ENCODE measurements around the gene TBC1D5.

Gene TBC1D5

GRCh38 chr3:17349093-17349492 is 393.3 kb downstream of the TBC1D5 start:
- no peak for DNase-seq (ENCODE audit: low read depth)

- DNase-seq (ENCODE audit: low read depth) = peak; percentile 12
Measured at GRCh38 chr3:17342119-17342518, 400.3 kb downstream of the TBC1D5 start.

GRCh38 chr3:17340693-17341092 is 401.7 kb downstream of the TBC1D5 start:
- DNase-seq (ENCODE audit: low read depth) = no peak

DNA sequence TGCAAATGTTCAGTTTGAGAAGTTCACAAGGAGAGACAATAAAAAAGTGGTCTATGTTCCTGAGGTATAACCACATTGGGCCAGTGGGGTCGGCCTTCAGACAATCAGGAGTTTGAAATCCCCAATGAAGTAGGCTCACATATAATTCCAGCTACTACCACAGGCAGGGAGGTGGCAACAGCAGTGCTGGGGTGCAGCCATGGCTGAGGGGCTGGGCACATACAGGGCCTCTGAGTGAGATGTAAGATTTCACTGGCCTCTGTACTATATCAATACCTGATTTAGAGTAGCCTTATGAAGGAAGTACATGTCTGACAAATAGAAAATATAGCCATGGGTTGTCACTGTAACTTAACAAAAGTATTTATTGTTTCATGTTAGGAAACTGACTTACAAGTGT is 402.2 kb downstream of the TBC1D5 start:
- no peak for DNase-seq (ENCODE audit: low read depth)

GRCh38 chr3:17339132-17339575 is 403.3 kb downstream of the TBC1D5 start:
- DNase-seq (ENCODE audit: low read depth) = no peak

DNA sequence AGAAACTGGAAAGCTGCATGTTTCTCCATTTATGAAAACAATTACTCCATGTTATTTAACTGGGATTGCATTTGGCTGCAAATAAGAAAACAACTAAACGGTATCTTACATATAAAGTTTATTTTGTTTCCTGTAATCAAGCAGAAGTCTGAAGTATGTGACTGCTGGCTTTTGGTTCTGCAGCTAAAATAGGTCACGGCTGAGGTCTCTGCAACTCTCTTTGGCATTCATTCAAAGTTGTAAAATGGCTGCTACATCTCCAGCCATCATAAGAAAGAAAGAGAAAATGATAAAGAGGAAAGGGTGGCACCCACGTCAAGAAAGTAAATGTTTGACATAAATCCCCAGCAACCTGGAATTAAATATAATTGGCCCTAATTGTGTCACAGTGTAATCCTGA is 406.1 kb downstream of the TBC1D5 start:
- peak; percentile 28 for DNase-seq (ENCODE audit: low read depth)

- no peak for DNase-seq (ENCODE audit: low read depth)
Measured at GRCh38 chr3:17333893-17334292, 408.5 kb downstream of the TBC1D5 start.

GRCh38 chr3:17333446-17333845 is 409.0 kb downstream of the TBC1D5 start:
- no peak for DNase-seq (ENCODE audit: low read depth)

- no peak for DNase-seq (ENCODE audit: low read depth)
Measured at GRCh38 chr3:17330660-17331059, 411.8 kb downstream of the TBC1D5 start.

DNA sequence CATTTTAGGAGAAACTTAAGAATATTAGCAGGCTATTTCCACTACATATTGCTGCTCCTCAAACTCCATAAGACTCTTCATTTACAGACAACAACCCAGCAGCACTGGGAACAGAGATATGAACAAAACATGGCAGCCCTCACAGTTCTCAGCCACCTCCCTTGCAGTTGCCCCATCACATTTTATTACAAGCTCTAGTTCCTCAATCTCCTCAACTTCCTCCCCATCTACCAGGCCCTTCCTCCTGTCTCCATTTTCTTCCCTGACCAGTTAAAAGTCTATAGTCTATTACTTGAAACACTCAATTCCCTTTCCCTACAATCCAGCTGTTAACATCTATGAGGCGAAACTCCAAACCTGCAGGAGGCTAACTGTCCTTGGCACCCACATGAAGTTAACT is 412.5 kb downstream of the TBC1D5 start:
- no peak for DNase-seq (ENCODE audit: low read depth)

- no peak for DNase-seq (ENCODE audit: low read depth)
Measured at GRCh38 chr3:17322106-17322793, 420.2 kb downstream of the TBC1D5 start.

DNA sequence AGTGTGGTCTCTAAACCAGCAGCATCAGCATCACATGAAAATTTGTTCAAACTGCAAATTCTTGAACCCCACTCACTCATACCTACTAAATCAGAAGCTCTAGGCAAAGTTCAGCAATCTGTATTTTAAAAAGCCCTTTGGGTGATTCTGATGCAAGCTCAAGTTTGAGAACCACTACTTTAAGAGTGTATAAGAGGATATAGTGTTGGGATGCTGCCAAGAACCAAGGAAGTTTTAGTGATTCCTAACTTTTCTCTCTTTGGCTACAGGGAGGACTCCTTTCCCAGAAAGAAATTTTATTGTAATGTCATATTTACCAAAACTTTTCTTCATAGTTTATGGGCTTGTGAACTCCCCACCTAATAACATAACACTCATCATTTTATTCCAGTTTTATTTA is 422.2 kb downstream of the TBC1D5 start:
- no peak for DNase-seq (ENCODE audit: low read depth)

DNA sequence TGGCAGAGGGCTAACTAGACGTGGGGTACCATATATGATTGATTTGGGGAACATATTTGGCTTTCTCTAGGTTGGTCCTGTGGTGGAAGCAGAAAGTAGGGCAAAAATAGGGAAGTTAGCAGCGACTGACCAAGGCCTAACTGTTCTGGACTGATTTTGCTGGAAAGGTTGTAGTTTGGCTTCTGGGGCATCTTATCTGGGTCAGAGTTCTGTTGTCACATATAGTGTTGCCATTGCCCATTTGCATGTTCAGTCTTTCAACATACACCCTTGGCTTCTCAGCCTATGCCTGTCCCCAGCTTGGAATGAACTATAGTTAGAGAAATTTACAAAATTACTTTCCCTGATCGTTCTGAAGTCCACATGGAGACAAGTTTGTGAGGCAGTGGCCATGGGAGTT is 426.5 kb downstream of the TBC1D5 start:
- no peak for DNase-seq (ENCODE audit: low read depth)

DNA sequence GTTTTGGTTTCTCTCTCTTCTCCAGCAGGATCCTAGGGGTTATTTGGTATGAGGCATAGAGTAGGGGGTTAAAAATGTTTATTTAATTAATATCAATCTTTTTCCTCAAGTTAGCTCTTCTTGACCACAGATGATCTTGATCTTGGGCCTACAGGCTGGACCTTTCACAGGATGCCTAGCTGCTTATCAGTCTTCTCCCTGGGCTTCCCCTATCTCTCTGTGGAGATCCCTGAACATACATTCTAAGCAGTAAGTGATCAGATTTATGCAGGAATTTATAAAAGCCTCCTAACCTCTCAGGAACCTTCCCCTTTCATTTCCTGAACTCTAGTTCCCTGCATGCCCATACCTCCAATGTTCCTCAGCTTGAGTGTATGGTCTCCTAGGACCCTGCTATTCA is 428.3 kb downstream of the TBC1D5 start:
- DNase-seq (ENCODE audit: low read depth) = no peak

GRCh38 chr3:17313746-17314145 is 428.7 kb downstream of the TBC1D5 start:
- no peak for DNase-seq (ENCODE audit: low read depth)

DNA sequence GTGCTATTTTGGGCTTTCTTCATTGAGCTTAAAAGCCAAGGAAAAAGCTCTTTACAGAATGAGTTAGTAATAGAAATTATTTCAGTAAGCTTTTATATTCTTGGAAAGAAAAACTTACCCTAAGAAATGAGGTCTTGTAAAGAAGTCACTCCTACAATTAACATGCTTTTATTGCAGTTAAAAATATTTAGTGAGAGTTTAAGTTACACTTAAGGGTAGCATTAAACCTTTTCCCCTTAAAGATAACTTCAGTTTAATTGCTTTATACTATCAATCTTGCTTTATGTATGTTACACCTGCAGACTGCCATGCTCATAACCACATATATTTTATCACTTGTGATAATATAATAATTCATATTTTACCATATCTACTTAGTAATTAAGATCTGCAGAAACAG is 431.4 kb downstream of the TBC1D5 start:
- DNase-seq (ENCODE audit: low read depth) = no peak

DNA sequence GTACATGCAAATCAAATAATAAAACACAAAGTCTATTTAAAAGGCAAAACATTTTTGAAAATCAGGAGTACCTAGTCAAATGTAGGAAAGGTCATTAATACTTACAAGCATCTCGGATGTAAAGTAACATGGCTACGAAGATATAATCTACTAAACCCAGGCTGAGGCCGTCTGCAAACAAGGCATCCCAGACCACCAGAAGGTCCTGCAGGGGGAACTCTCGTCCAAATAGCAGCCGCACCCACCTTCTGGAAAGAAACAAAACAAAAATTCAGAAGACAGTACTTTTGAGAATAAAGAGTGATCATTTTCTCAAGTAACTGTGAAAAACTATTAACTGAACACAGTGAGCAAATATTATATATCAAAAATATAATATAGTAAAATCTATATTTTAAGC is 434.5 kb downstream of the TBC1D5 start:
- no peak for DNase-seq (ENCODE audit: low read depth)

GRCh38 chr3:17307482-17307881 is 434.9 kb downstream of the TBC1D5 start:
- DNase-seq (ENCODE audit: low read depth) = no peak

DNA sequence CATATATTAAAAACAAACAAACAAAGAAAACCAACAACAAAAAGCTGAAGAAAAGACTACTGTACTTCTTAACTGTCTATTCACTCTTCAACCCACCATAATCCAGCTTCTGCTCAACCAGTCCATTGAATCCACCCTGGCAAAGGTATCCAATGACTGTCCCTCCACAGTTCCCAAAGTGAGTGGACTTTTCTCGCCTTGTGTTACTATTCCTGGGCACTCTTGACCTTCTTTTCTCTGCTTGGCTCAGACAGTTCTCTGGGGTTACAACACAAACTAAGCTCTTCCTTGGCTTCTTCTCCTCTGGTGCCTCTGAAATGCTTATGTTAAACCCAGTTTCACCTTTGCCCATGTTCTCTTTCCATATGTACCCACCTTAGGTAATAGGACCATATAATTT is 437.5 kb downstream of the TBC1D5 start:
- DNase-seq (ENCODE audit: low read depth) = no peak

DNA sequence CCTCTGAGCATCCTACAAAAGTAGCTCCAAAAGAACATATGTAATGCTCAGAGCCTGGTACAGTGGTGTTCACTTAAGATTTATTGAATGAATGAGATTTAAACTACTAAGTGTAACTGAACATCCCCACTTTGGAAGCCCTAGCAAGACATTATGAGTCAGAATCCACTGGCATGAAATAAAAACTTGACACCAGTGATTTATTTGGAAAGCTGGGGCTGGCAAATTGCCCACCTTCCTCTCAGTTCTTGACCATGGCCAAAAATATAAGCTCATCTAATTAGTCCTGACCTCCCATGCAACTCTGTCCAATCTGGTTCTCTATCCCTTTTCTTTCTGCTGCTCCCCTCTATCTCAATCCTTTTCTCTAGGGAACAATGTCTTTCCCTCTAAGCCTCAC is 439.7 kb downstream of the TBC1D5 start:
- peak; percentile 64 for DNase-seq (ENCODE audit: low read depth)

GRCh38 chr3:17302170-17302569 is 440.3 kb downstream of the TBC1D5 start:
- DNase-seq (ENCODE audit: low read depth) = no peak

GRCh38 chr3:17301271-17301670 is 441.2 kb downstream of the TBC1D5 start:
- DNase-seq (ENCODE audit: low read depth) = no peak

- no peak for DNase-seq (ENCODE audit: low read depth)
Measured at GRCh38 chr3:17300441-17300840, 442.0 kb downstream of the TBC1D5 start.

DNA sequence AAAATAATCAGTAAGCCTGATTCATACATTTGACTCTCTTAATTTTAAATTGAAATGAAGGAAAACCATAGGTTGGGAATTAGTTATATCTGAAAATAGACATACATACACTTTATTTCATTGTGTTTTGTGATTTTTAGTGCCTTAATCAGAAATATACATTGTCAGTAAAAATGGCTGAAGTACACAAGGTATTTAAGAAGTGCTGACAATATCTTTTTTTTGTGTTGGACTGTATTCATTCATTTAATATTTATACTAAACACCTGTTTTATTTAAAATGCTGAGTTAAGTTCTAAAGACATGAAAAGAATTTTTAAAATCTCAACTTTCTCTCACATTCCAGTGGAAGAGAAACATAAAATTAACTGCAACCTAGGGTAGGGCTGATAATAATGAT is 444.4 kb downstream of the TBC1D5 start:
- DNase-seq (ENCODE audit: low read depth) = no peak

DNA sequence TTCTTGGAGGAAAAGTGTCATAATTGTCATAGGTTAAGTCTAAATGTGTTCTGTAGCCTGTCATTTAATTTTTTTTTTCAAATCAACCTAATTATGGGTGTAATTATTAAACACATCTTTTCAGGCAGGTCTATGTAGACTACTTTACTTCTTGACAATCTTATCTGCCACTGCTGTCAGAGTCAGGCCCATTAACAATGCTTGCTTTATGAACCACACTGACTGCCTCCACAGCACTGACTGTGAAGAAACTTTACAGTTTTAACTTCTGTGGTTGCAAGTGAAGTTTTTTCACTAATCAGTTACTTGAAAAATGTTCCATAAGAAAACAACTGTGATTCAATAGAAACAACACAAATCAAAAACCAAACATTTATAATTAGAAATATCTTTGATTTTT is 449.9 kb downstream of the TBC1D5 start:
- DNase-seq (ENCODE audit: low read depth) = no peak

All from fibroblast of gingiva (primary cell).